ENCODE measurements around the gene GEMIN5.

DNA sequence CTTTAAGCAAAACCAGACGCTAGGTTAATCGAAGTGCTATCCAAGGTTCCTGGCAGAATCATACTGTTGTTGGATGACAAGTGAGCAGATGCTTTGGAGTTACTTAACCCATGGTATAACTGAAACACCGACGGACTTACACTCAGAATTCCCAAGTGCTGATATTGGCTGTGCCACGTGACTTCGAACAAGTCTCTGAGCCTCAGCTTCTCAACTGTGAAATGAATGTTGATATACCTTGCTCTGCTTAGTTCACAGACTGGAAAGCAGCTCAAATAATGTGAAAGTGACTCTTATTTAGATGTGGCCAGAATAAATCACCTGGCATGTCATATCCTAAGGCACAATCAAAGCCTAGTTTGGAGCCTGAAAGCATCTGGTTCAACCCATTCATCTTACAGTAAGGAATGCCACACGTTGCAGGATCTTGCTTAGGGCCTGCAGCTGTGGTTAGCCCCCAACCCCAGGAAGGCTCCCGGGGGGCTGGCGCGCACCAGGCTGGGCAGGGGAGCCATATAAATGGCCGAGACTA is 759 bp downstream of the GEMIN5 start:
- TF ChIP-seq POLR2AphosphoS5 (IDR thresholded peaks at IDR 0.05; ENCODE audit: low read depth, low read length) = no peak
- TF ChIP-seq TAF1 (IDR thresholded peaks at IDR 0.05; ENCODE audit: borderline replicate concordance, low read depth, low read length) = no peak

All from GM12892 (cell line).